ENCODE data around the gene ZNF536.

Gene ZNF536

DNA sequence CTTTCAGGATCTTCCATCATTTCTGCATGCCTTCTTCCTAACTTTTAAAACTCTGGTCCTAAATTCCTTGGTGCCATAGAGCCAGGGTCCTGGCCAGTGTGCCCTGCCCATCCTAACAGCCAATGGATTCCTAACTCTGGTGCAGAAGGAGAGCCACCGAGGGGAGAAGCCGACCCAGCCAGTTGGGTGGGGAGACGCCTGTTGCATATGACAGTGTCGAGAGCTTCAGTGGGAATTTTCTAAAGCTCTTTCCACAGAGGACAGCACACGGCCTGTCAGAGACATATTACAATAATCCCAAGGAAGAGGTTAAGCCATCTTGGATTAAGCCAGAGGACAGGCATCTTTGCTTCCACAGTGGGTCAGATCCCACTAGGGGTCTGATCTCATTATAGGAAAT is 180.4 kb downstream of the ZNF536 start:
- TF ChIP-seq, protein P1, sequence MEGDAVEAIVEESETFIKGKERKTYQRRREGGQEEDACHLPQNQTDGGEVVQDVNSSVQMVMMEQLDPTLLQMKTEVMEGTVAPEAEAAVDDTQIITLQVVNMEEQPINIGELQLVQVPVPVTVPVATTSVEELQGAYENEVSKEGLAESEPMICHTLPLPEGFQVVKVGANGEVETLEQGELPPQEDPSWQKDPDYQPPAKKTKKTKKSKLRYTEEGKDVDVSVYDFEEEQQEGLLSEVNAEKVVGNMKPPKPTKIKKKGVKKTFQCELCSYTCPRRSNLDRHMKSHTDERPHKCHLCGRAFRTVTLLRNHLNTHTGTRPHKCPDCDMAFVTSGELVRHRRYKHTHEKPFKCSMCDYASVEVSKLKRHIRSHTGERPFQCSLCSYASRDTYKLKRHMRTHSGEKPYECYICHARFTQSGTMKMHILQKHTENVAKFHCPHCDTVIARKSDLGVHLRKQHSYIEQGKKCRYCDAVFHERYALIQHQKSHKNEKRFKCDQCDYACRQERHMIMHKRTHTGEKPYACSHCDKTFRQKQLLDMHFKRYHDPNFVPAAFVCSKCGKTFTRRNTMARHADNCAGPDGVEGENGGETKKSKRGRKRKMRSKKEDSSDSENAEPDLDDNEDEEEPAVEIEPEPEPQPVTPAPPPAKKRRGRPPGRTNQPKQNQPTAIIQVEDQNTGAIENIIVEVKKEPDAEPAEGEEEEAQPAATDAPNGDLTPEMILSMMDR (conservative IDR thresholded peaks at IDR 0.05; ENCODE audit: low read depth, low read length) = no peak
- DNase-seq (ENCODE audit: low read depth) = no peak
- H3K4me3 ChIP-seq (ENCODE audit: low read depth, low read length) = no peak overlapping the region

DNA sequence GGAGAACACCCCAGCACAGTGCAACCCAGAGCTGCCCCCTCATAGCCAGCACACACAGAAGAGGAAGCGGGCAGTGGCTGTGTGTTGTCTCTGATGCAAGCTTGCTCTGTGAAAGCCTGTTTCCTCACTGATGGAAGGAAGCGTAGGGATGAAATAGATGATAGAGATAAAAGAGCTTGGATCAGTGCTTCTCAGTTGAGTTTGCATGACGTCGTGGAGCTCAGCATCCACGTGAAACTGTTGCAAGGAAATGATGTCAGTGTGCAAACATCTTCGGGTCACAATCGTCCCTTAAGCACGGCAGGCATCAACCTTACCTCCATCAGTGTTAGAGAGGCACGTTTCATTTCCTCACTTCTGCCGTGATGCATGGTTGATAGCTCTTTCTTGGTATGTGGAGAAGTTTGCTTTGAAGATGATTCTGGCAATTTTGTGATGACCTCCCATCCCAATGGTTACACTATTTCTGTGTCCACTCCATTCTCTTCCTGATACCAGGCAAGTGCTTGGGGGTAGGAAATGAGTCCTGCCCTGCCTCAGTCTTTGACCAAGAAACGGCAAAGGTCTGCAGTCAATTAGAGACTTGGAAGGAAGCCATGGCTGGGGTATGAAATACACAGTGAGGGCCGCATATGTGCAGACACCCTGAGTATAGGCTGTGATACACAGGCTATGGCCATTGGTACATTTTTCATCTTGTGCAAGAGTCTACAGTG is 183.0 kb downstream of the ZNF536 start:
- H3K4me3 ChIP-seq (ENCODE audit: low read depth, low read length) = no peak overlapping the region
- TF ChIP-seq, protein P1 (conservative IDR thresholded peaks at IDR 0.05; ENCODE audit: low read depth, low read length) = no peak
- no peak for DNase-seq (ENCODE audit: low read depth)

DNA sequence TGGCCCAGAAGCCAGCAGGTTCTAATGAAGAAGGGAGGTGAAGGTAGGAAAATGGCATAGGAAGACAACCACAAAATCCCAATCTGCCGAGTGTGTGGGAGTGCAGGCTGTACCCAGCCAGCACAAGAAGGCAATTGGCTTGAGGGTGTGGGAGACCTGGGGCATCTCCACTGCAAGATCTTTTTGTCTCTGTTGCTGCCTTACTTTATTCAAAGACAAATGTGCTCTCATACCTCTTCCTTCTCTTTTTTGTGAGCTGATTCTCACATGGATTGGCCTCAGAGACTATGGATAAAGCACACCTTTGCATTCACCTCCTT is 183.6 kb downstream of the ZNF536 start:
- no peak for DNase-seq (ENCODE audit: low read depth)
- H3K4me3 ChIP-seq (ENCODE audit: low read depth, low read length) = no peak overlapping the region
- TF ChIP-seq, protein P1 (conservative IDR thresholded peaks at IDR 0.05; ENCODE audit: low read depth, low read length) = no peak

DNA sequence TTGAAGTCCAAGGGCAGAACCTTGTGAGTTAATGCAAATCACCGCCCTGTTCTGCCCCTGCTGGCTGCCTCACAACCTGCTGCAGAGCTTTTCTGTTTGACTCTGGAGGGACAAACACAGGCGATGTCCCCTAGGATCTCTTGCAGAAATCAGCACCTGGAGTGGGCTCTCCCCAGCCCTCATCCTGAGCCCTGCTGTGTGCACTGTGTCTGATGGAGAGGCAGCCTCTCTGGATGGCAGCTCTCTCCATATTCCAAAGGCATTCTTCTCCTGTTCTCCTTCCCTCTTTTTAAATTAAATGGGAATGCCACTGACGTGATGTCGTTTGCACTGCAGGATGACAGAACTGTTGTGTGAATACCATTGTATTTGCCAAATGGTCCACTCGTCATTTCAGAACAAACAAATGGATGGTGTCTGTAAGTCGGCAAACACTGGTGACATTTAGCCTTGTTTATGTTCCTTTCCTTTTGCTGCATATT is 184.1 kb downstream of the ZNF536 start:
- TF ChIP-seq, protein P1 (conservative IDR thresholded peaks at IDR 0.05; ENCODE audit: low read depth, low read length) = no peak
- H3K4me3 ChIP-seq (ENCODE audit: low read depth, low read length) = no peak overlapping the region
- DNase-seq (ENCODE audit: low read depth) = no peak

DNA sequence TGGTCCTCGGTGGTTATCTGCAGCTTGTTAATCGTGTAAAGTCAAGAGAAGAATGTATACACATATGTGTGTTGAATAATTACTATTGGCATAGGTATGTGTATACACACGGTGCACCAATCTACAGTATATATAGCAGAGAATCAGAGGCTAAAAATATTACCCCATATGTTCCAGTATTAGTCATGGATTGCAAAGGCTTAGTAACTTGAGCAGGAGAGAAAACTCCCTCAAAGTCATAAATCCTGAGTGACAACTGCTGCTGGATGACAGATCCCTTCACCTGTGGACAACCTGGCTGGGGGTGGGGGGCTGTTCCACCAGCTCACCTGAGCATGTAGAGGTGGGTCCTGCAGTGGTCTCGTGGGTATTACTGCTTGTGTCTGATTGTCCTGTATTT is 185.0 kb downstream of the ZNF536 start:
- no peak overlapping the region for H3K4me3 ChIP-seq (ENCODE audit: low read depth, low read length)
- no peak for DNase-seq (ENCODE audit: low read depth)
- TF ChIP-seq, protein P1 (conservative IDR thresholded peaks at IDR 0.05; ENCODE audit: low read depth, low read length) = no peak

DNA sequence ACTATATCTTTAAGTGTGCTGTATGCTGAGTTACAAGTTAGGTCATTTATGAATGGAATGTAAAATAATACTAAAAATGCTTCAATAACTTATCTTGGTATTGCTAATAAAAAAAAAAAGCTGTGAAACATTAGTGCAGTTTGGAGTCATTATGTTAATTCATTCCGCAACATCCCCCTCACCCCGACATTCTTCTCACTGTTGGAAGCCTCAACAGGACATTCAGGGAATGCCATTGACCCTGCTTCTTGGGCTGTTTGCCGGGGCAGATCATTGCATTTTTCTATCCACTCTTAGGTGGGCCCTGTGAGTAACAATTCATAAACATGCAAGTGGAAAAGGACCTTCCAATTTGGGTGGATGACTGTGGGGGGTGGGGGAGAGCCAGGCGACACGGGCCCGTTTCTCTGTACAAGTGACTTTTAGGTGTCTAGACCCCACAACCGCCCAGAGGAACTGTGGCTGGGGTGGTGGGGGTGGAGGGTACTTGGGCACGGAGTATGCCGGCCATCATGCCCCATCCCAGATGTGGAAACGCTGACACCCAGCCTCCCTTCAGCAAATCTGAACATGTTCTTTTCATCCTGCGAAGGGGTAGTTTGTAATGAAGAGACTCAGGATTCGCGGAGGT is 185.9 kb downstream of the ZNF536 start:
- TF ChIP-seq, protein P1 (conservative IDR thresholded peaks at IDR 0.05; ENCODE audit: low read depth, low read length) = no peak
- no peak for DNase-seq (ENCODE audit: low read depth)
- H3K4me3 ChIP-seq (ENCODE audit: low read depth, low read length) = no peak overlapping the region

DNA sequence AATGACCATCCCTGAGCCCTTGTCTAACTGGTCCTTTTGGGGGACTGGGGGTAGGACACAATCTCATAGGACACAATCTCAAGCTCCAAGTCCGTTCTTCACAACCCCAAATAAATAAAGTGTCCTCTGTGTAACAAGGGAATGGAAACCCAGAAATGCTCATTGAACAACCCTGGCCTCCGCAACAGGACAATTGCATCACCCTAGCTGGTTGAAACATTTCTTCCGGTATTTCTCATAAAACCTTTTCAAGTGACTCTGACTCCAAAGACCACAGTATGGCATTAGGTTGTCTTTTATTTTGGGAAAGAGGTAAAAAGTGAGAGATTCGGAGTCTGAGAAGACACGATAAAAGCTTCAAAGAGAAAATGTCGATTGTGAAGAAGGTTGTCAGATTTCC is 186.6 kb downstream of the ZNF536 start:
- TF ChIP-seq, protein P1 (conservative IDR thresholded peaks at IDR 0.05; ENCODE audit: low read depth, low read length) = no peak
- DNase-seq (ENCODE audit: low read depth) = no peak
- no peak overlapping the region for H3K4me3 ChIP-seq (ENCODE audit: low read depth, low read length)
